Ramos (cell line): ENCODE results near the gene MYO1B.

ENCODE experiments used
- in situ Hi-C: fragments of 300-500 bp; cut with MboI; formaldehyde crosslinking; loops from one replicate; pipeline ENCODE4 v1.14.3; 2022; ENCODE audit warnings: low sequenced_read_pairs; ENCODE audit not compliant: unreplicated experiment

MYO1B gene

DNA sequence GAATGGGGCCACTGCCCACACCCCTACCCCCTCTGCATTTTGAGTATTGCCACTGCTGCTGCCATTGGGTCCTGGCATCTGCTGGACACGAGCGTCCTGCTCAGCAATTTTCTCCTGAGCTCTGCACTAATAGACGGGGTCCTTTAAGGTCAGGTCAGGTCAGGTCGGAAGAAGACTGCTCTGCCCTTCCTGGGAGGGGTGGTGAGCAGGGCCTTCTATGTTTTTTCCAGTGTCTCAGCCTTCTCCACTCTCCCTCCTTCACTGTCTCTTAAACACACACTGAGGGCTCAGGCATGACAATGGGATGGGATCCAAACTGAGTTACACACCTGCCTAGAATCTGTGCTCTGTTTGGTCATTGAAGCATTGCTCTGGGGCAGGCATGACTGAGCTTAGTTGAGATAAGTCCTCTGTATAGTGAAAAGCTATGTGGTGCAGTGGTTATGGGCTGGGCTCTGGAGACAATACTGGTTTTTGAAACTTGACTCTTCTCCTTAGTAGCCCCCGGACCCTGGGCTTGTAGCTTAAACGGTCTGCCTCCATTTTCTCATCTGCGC, 10.6 kb downstream of the MYO1B start:
- in situ Hi-C loops, result no loop called here

DNA sequence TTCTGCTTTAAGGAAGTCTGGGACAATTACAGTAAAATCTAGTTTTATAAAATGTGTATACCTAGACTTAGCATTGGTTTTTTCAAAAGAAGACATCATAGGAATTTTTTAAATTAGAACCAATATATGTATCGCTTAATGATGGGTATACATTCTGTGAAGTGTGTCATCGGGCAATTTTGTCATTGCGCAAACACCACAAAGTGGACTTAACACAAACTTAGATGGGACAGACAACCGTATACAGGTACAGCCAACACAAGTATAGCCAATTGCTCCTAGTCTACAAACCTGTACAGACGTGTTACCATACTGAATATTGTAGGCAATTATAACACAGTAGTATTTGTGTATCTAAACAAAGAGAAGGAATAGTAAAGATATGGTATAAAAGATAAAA, 12.7 kb downstream of the MYO1B start:
- in situ Hi-C loops, result no loop called here

DNA sequence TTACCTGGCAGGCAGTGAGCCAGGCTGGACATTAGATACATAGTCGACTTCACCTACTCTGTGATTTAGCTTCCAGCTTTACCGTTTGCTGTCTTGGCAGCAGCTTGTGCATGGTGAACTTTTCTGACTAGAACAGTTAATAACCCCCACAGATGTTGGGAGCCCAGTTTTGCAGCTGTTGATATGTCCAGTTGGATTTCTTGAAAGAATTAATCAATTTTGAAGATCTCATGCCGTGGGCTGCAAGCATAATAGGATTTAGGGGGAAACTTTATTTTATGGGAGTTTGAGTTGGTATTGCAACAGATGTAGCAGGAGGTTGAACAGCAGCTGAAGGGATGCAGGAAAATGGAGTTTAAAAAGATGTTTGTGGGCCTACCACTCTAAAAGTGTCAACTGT, 13.8 kb downstream of the MYO1B start:
- in situ Hi-C loops, result no loop called here

DNA sequence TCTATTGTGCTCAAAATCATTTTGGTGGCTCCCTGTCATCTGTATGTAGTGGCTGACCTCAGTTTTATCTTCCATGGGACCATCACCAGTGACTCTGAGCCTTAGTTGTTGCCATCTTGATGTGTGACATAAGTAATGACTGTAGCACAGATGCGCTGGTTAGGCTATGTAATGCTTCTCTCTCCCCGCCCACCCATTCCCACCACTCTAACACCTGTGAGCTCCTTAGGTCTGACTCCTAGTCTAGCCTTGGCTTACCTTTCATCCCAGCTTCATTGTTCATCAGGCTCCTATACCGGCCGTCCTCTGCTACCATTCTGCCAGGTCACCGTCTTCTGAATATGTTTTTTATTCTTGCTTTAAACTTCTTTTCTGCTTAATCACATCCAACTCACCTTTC, 17.2 kb downstream of the MYO1B start:
- in situ Hi-C loops, result no loop called here

DNA sequence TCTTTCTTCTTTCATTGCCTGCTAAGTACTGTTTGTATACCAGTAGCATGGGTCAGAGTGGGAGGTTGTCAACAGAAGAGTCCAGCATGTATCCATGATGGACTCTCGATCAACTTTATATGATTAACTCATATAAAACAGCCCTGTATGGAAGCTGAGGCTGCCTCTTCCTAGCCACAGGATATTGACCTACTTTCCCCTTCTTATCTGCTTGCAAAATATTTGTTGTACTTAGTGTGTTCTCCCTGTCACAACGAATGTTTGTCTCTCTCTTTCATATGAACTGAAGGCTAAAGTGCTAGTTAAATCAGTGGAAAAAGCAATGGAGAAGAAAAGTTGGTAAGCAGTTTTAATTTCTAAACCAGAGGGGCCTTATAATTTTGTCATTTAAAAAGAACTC, 17.8 kb downstream of the MYO1B start:
- in situ Hi-C loops, result no loop called here

GRCh38 chr2:191264647-191265081, 19.5 kb downstream of the MYO1B start:
- in situ Hi-C loops, result no loop called here

DNA sequence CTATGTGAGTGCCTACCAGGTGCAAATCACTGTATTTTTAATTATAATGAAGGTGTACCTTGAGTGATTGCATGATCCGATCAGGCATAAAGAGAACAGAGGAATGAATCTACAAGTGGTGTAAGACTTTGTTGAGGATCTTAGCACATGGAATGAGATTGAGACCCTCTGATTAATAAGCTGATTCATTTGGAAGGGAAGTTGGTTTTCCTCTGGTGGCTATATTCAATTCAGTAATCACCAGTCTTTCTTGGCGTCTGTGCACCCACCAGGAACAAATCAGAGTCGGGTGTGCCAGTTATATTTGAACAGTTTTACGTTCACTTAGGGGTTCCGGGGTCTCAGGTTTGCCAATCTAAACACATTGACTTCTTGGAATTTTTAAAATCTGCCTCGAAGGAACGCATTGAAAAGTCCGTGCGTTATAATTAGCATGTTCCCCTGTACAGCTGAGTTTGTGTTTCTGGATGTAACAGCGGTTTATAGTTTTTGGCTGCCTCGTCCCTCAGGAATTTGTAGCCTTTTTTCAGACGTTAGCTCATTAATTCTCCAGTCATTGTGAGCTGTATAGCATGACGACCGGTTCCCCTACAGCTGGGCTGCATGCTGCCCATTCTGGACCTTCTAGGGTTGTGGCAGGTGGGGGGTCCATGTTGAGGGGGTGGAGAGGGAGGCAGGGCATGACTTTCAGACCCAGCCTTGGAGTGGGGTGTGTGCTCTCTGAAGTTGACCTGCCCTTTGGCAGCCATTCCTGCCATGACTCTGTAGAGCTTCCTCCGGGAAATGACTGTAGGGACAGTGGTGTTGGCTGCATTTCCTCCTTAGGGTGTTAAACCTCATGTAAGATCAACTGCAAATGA, 20.3 kb downstream of the MYO1B start:
- in situ Hi-C loops, result no loop called here

DNA sequence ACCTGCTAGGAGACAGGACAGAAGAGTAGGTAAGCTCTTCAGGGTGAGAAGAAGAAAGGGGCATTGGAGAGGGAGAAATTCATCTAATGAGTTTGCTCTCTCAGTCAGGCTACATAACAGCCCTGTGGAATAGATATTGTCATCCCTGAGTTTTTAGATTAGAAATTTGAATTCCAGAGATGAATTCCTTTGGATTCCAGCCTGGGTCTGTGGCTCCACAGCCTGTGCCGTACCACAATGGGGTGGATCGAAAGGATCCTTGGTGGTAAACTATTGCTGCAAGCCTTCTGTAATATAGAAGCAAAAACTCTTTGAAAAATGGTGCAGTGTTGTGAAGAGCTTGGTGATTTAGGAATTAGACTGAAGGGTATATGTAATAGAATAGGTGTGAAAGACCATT, 21.0 kb downstream of the MYO1B start:
- in situ Hi-C loops, result no loop called here

DNA sequence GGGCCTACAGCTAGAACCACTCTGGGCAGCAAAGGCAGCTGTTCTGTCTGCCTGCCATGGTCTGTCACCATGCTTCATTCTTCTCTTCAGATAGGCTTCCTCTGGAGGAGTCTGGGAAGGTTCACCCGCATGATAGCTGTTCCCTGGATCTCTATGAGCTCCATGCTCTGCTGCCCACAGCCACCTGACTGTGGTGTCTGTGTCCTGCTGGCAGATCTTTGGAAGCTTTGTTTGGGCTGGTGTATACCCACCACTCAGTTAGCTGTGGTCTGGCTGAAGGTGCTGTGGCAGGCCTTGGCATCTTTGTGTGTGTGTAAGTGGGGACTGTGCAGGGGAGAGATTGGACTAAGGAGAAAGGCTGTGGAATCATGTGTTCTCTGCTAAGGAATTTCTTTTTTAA, 23.4 kb downstream of the MYO1B start:
- in situ Hi-C loops, result no loop called here

GRCh38 chr2:191270306-191271161, 25.3 kb downstream of the MYO1B start:
- in situ Hi-C loops, result no loop called here

DNA sequence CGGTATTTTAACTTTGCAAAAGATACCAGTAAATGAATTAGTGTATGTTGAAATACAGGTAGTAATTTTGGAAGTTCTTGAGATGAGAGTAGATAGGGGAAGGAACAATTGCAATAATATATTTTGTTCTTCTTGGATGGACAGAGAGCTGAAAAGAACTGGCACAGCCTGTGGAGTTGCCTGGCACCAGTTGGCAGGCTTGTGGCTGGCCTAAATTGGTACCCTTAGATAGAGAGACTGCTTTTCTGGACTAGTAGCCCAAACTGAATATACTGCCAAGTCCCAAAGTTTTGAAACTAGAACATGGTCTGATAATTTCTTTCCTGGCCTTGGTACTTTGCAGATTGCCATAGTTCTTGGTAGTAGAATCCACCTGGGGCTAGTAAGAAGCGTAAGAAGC, 26.9 kb downstream of the MYO1B start:
- in situ Hi-C loops, result no loop called here

DNA sequence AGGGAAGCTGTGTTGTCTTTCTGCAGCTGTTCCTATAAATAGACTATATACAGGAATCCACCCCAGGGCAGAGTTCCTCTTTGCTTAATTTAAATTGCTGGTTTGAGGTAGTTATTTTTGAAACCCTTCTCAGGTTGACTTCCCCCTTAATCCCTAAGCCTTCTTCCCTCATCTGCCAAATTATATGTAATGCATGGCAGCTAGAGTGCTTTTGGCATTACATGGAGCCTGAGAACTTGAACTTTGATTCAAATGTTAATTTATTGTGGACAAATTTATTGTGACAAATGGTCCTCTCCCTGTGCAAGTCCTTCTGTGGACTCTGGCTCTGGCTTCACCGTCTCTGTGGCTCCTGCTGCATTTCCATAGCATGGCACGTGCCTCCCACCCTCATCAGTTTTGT, 29.2 kb downstream of the MYO1B start:
- in situ Hi-C loops, result no loop called here

- in situ Hi-C loops, result no loop called here
These were observed 31.7 kb downstream of the MYO1B start for GRCh38 chr2:191276792-191277465.

DNA sequence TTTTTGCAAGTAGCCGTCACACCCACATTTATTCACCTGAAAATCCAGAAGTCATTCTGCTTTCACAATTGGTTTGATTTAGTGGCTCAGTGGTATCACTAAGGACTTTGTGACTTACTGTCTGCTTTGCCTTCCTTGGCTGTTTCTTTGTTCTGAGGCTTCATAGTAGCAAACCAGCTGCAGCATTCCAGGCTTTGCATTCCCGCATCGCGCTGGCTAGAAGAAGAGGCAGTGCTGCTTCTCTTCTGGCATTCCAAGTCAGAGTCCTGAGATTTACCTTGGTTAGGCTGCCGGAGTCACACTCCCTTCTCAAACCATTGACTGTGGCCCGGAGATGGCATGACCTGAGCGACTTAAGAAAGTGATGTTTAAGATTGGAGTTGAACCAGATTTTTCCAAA, 35.1 kb downstream of the MYO1B start:
- in situ Hi-C loops, result no loop called here

GRCh38 chr2:191280834-191281756, 35.9 kb downstream of the MYO1B start:
- in situ Hi-C loops, result no loop called here

- in situ Hi-C loops, result no loop called here
These were observed 40.0 kb downstream of the MYO1B start for GRCh38 chr2:191285252-191285651.

GRCh38 chr2:191287820-191288219, 42.6 kb downstream of the MYO1B start:
- in situ Hi-C loops, result no loop called here

GRCh38 chr2:191289049-191289448, 43.8 kb downstream of the MYO1B start:
- in situ Hi-C loops, result no loop called here

GRCh38 chr2:191291471-191291870, 46.3 kb downstream of the MYO1B start:
- in situ Hi-C loops, result no loop called here
